OCI-LY3 (cell line): ENCODE data around the gene LRP1-AS.

Experiments used
- H2AFZ ChIP-seq: fragments of 200-600, 300-600 bp; shearing (Covaris generic); 2 replicates; pipeline ENCODE4 v1.6.0; 2014; ENCODE audit warnings: antibody characterized with exemption, low read depth, low read length
- H3K27ac ChIP-seq: fragments of 200-600, 300-600 bp; sonication (generic); 2 replicates; pipeline ENCODE4 v1.5.1; 2014; ENCODE audit warnings: mild to moderate bottlenecking, low read length, moderate library complexity, mixed read lengths
- H3K27me3 ChIP-seq: fragments of 200-600, 300-600 bp; sonication (generic); 2 replicates; pipeline ENCODE4 v1.6.1; 2014; ENCODE audit warnings: low read depth, low read length, mixed read lengths
- H3K36me3 ChIP-seq: fragments of 200-600, 300-600 bp; sonication (generic); replicated peaks from 2 replicates; pipeline ENCODE3; 2014; ENCODE audit warnings: low read depth, low read length, mixed read lengths
- H3K4me1 ChIP-seq: fragments of 300-600, 200-600 bp; sonication (generic); 2 replicates; pipeline ENCODE4 v1.6.1; 2014; ENCODE audit warnings: low read length, mixed read lengths
- H3K4me2 ChIP-seq: fragments of 200-600, 300-600 bp; sonication (generic); 2 replicates; pipeline ENCODE4 v1.6.1; 2014; ENCODE audit warnings: low read length, mixed read lengths
- H3K4me3 ChIP-seq: fragments of 300-600, 200-600 bp; sonication (generic); 2 replicates; pipeline ENCODE4 v1.5.1; 2014; ENCODE audit warnings: antibody characterized with exemption, mild to moderate bottlenecking, low read length, moderate library complexity
- H3K79me2 ChIP-seq: fragments of 300-600, 200-600 bp; shearing (Covaris generic); 2 replicates; pipeline ENCODE4 v1.6.1; 2014; ENCODE audit warnings: mild to moderate bottlenecking, low read length, mixed read lengths
- H3K9ac ChIP-seq: fragments of 300-600, 200-600 bp; shearing (Covaris generic); 2 replicates; pipeline ENCODE4 v1.6.0; 2014; ENCODE audit warnings: mild to moderate bottlenecking, low read length, moderate library complexity
- H3K9me3 ChIP-seq: fragments of 200-600, 300-600 bp; shearing (Covaris generic); 2 replicates; pipeline ENCODE4 v1.6.1; 2014; ENCODE audit warnings: low read length, mixed read lengths; ENCODE audit not compliant: insufficient read depth
- H4K20me1 ChIP-seq: fragments of 200-600, 300-600 bp; sonication (generic); 2 replicates; pipeline ENCODE4 v1.6.1; 2016; ENCODE audit warnings: low read length, mixed read lengths; ENCODE audit not compliant: insufficient read depth
- EZH2phosphoT487 ChIP-seq: fragments of 200-600 bp; shearing (Covaris generic); IDR thresholded peaks from 2 replicates; pipeline ENCODE4 v1.6.1; 2018; ENCODE audit warnings: antibody characterized with exemption, mixed run types, low read depth
- TF ChIP-seq, protein P1 (sequence below): fragments of 200-600, 300-600 bp; sonication (generic); IDR thresholded peaks from 2 replicates; pipeline ENCODE4 v1.5.1; 2014; ENCODE audit warnings: antibody characterized with exemption, low read length, low read depth

Gene LRP1-AS

GRCh38 chr12:57171668-57172067 is 24.2 kb upstream of the LRP1-AS start:
- Histone ChIP-seq H3K9me3 (no peaks in the 10 kb centered on the region), H3K27ac (no peak overlapping the region), H3K4me2 (no peak overlapping the region), H3K79me2 (no peaks in the 10 kb centered on the region), H3K4me3 (no peak overlapping the region), H3K36me3 (no peaks in the 10 kb centered on the region), H3K27me3 (no peaks in the 10 kb centered on the region), H4K20me1 (no peaks in the 10 kb centered on the region), H3K4me1 (peaks cover 34% of the 10 kb centered on the region), H3K9ac (no peak overlapping the region), H2AFZ (no peak overlapping the region)
- TF ChIP-seq, protein P1, sequence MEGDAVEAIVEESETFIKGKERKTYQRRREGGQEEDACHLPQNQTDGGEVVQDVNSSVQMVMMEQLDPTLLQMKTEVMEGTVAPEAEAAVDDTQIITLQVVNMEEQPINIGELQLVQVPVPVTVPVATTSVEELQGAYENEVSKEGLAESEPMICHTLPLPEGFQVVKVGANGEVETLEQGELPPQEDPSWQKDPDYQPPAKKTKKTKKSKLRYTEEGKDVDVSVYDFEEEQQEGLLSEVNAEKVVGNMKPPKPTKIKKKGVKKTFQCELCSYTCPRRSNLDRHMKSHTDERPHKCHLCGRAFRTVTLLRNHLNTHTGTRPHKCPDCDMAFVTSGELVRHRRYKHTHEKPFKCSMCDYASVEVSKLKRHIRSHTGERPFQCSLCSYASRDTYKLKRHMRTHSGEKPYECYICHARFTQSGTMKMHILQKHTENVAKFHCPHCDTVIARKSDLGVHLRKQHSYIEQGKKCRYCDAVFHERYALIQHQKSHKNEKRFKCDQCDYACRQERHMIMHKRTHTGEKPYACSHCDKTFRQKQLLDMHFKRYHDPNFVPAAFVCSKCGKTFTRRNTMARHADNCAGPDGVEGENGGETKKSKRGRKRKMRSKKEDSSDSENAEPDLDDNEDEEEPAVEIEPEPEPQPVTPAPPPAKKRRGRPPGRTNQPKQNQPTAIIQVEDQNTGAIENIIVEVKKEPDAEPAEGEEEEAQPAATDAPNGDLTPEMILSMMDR = no peak
- TF ChIP-seq EZH2phosphoT487 = no peak

DNA sequence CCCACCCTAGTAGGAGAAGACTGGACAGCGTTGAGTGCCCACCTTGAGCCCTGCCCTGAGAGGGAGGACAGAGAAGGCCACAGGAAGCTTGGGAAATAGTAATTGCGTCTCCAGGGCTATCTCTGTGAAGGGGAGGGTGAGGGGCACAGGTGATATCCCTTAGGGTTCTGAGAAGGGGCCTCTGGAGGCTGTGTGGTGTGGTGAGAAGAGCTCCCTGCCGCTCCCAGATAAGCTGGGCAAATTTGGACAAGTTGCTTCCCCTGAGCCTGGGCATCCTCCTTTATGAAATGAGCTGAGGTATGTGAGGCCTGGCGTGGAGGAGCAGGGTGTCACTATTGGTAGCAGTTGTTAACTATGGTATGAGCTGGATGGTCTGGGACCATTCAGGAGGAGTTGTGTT is 23.5 kb upstream of the LRP1-AS start:
- no peak overlapping the region for H3K4me2 ChIP-seq
- no peak overlapping the region for H3K4me3 ChIP-seq
- no peak for TF ChIP-seq EZH2phosphoT487
- TF ChIP-seq, protein P1 = no peak
- no peaks in the 10 kb centered on the region for H3K9me3 ChIP-seq
- no peaks in the 10 kb centered on the region for H3K27me3 ChIP-seq
- H3K27ac ChIP-seq = no peak overlapping the region
- no peak overlapping the region for H2AFZ ChIP-seq
- H4K20me1 ChIP-seq = no peaks in the 10 kb centered on the region
- H3K36me3 ChIP-seq = no peaks in the 10 kb centered on the region
- no peak overlapping the region for H3K9ac ChIP-seq
- peaks cover 37% of the 10 kb centered on the region for H3K4me1 ChIP-seq
- no peaks in the 10 kb centered on the region for H3K79me2 ChIP-seq

- no peak overlapping the region for H3K4me3 ChIP-seq
- H3K27ac ChIP-seq = no peak overlapping the region
- no peaks in the 10 kb centered on the region for H4K20me1 ChIP-seq
- TF ChIP-seq, protein P1 = no peak
- no peak for TF ChIP-seq EZH2phosphoT487
- H3K27me3 ChIP-seq = no peaks in the 10 kb centered on the region
- H2AFZ ChIP-seq = no peak overlapping the region
- peaks cover 37% of the 10 kb centered on the region for H3K4me1 ChIP-seq
- no peaks in the 10 kb centered on the region for H3K79me2 ChIP-seq
- no peaks in the 10 kb centered on the region for H3K9me3 ChIP-seq
- H3K4me2 ChIP-seq = no peak overlapping the region
- no peaks in the 10 kb centered on the region for H3K36me3 ChIP-seq
- H3K9ac ChIP-seq = no peak overlapping the region
Measured at GRCh38 chr12:57170408-57170807, 23.0 kb upstream of the LRP1-AS start.

GRCh38 chr12:57169969-57170368 is 22.6 kb upstream of the LRP1-AS start:
- no peak overlapping the region for H3K4me2 ChIP-seq
- TF ChIP-seq, protein P1 = no peak
- TF ChIP-seq EZH2phosphoT487 = no peak
- peaks cover 37% of the 10 kb centered on the region for H3K4me1 ChIP-seq
- no peaks in the 10 kb centered on the region for H4K20me1 ChIP-seq
- no peaks in the 10 kb centered on the region for H3K36me3 ChIP-seq
- no peak overlapping the region for H2AFZ ChIP-seq
- H3K4me3 ChIP-seq = no peak overlapping the region
- no peaks in the 10 kb centered on the region for H3K79me2 ChIP-seq
- no peaks in the 10 kb centered on the region for H3K9me3 ChIP-seq
- no peak overlapping the region for H3K9ac ChIP-seq
- no peak overlapping the region for H3K27ac ChIP-seq
- no peaks in the 10 kb centered on the region for H3K27me3 ChIP-seq
